K562 (cell line): Measurements from ENCODE around the gene SIAE. TPM values are rescaled to one million over a fixed set of nuclear protein-coding genes. Genes with fewer than 3 reads are reported as not detected.

Source experiments
- CSDE1 ChIP-seq, 2 experiments: fragments of 450-650 bp; IDR thresholded peaks; 2 replicates each; pipeline ENCODE4 v1.6.1; 2016; ENCODE audit warnings: mild to moderate bottlenecking in 1 of 2
- NR3C1 ChIP-seq: sonication (generic); formaldehyde crosslinking; IDR thresholded peaks from 2 replicates; pipeline ENCODE4 v1.8.1; 2022; ENCODE audit warnings: missing genetic modification reagents
- polyA plus RNA-seq, 8 experiments: library from polyadenylated mRNA; depleted of rRNA in 4 of 8; stranded (reverse) in 5 of 8; unstranded in 3 of 8; fragments of >200 nt; fragmentation: Nextera tagmentation in 2 of 8; fragmentation: Illumina TruSeq in 1 of 8; extraction: Ambion mirVana in 2 of 8; extraction: Trizol in 1 of 8; gene quantifications; 2 replicates each; pipeline versions ENCODE4 v1.2.1 to v1.2.3, GENCODE V29; 2011 to 2014; ENCODE audit warnings: inconsistent platforms in 1 of 8, missing spikeins in 1 of 8
- total RNA-seq, 7 experiments: library from RNA; depleted of rRNA in 6 of 7; stranded (reverse); fragments of >200 nt in 6 of 7; fragmentation: Illumina TruSeq in 2 of 7; extraction: Trizol in 2 of 7; gene quantifications; 2 replicates each; pipeline versions ENCODE4 v1.2.1 to v1.2.3, GENCODE V29; 2011 to 2021; ENCODE audit warnings: low replicate concordance in 1 of 7
- TF ChIP-seq, protein P1 (sequence below): fragments of 450-650 bp; IDR thresholded peaks from 2 replicates; pipeline ENCODE4 v1.6.1; 2016; ENCODE audit warnings: low read depth

SIAE gene
- total and polyA plus RNA-seq, 9 of the 15 experiments (the other 6 are each of a cell fraction or from before 2014, with no cell fraction given), result 0.89 to 9.6 (median 3.7) TPM

DNA sequence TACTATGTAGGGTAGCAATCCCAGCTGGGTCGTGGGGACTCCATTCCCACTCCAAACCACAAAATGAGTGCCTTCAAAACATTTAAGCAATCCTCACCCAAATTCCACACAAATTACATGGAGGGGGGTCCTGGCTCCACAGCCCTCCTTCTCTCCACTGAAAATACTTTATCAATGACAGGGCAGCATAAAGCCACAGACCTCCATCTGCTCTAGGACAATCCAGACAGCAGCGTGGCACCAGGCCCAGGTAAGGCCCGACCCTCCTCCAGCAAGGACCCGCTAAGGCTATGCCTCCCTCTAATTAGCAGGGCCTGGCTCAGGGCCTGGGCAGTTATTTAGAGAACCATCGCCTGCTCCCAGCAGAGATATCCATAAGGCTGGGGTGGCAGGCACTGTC is 62.5 kb downstream of the SIAE start, which contains the start of gene PANX3 (continued):
- TF ChIP-seq, protein P1, sequence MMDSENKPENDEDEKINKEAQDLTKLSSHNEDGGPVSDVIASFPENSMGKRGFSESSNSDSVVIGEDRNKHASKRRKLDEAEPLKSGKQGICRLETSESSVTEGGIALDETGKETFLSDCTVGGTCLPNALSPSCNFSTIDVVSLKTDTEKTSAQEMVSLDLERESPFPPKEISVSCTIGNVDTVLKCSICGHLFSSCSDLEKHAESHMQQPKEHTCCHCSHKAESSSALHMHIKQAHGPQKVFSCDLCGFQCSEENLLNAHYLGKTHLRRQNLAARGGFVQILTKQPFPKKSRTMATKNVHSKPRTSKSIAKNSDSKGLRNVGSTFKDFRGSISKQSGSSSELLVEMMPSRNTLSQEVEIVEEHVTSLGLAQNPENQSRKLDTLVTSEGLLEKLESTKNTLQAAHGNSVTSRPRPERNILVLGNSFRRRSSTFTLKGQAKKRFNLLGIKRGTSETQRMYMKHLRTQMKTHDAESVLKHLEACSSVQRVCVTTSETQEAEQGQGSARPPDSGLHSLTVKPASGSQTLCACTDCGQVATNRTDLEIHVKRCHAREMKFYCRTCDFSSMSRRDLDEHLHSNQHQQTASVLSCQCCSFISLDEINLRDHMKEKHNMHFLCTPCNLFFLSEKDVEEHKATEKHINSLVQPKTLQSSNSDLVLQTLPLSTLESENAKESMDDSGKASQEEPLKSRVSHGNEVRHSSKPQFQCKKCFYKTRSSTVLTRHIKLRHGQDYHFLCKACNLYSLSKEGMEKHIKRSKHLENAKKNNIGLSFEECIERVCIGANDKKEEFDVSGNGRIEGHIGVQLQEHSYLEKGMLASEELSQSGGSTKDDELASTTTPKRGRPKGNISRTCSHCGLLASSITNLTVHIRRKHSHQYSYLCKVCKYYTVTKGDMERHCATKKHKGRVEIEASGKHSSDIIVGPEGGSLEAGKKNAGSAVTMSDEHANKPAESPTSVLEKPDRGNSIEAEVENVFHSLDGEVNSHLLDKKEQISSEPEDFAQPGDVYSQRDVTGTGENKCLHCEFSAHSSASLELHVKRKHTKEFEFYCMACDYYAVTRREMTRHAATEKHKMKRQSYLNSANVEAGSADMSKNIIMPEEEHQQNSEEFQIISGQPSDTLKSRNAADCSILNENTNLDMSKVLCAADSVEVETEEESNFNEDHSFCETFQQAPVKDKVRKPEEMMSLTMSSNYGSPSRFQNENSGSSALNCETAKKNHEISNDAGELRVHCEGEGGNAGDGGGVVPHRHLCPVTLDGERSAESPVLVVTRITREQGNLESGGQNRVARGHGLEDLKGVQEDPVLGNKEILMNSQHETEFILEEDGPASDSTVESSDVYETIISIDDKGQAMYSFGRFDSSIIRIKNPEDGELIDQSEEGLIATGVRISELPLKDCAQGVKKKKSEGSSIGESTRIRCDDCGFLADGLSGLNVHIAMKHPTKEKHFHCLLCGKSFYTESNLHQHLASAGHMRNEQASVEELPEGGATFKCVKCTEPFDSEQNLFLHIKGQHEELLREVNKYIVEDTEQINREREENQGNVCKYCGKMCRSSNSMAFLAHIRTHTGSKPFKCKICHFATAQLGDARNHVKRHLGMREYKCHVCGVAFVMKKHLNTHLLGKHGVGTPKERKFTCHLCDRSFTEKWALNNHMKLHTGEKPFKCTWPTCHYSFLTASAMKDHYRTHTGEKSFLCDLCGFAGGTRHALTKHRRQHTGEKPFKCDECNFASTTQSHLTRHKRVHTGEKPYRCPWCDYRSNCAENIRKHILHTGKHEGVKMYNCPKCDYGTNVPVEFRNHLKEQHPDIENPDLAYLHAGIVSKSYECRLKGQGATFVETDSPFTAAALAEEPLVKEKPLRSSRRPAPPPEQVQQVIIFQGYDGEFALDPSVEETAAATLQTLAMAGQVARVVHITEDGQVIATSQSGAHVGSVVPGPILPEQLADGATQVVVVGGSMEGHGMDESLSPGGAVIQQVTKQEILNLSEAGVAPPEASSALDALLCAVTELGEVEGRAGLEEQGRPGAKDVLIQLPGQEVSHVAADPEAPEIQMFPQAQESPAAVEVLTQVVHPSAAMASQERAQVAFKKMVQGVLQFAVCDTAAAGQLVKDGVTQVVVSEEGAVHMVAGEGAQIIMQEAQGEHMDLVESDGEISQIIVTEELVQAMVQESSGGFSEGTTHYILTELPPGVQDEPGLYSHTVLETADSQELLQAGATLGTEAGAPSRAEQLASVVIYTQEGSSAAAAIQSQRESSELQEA, result no peak
- TF ChIP-seq NR3C1 (CRISPR knock-in tag), result no peak
- TF ChIP-seq CSDE1 (IDR thresholded peaks at IDR 0.05), result no peak
